Prostate gland (tissue), 2 donors: ENCODE measurements around the gene XG.

ENCODE experiments used
- CTCF ChIP-seq, 4 experiments: fragments of 200-600 bp in 2 of 4; fragments of 450-650 bp in 2 of 4; sonication (generic) in 2 of 4; IDR thresholded peaks; 1 replicate in 3 of 4; 2 replicates in 1 of 4; pipeline ENCODE4 v1.5.1; 2016 to 2019; ENCODE audit warnings: antibody characterized with exemption in 4 of 4, mild to moderate bottlenecking in 2 of 4, moderate library complexity in 2 of 4
- POLR2A ChIP-seq: fragments of 450-650 bp; IDR thresholded peaks from one replicate; pipeline ENCODE4 v1.6.1; 2016; ENCODE audit warnings: antibody characterized with exemption, mild to moderate bottlenecking

- no peak for TF ChIP-seq CTCF (IDR thresholded peaks at IDR 0.05)
- TF ChIP-seq POLR2A = no peak
Observed at GRCh38 chrX:2848871-2849301, 97.0 kb downstream of the XG start.
